Hepatocyte (in vitro differentiated cells): ENCODE data around the gene FBXO21.

Source experiments
- CTCF ChIP-seq: fragments of 200-600 bp; sonication (generic); IDR thresholded peaks from 2 replicates; pipeline ENCODE4 v1.5.1; 2016; ENCODE audit warnings: antibody characterized with exemption, mild to moderate bottlenecking; ENCODE audit not compliant: poor library complexity
- EZH2 ChIP-seq: fragments of 200-600 bp; sonication (generic); IDR thresholded peaks from 2 replicates; pipeline ENCODE4 v1.6.1; 2016; ENCODE audit warnings: antibody characterized with exemption, mild to moderate bottlenecking, borderline replicate concordance
- EZH2phosphoT487 ChIP-seq: fragments of 200-600 bp; sonication (generic); IDR thresholded peaks from one replicate; pipeline ENCODE4 v1.6.1; 2018; ENCODE audit warnings: antibody characterized with exemption, mild to moderate bottlenecking, low read depth, moderate library complexity; ENCODE audit not compliant: unreplicated experiment, severe bottlenecking

- TF ChIP-seq EZH2 = no peak
- no peak for TF ChIP-seq CTCF
- no peak for TF ChIP-seq EZH2phosphoT487
Observed at GRCh38 chr12:117225179-117225578, 34.9 kb upstream of the FBXO21 start.
